ENCODE data around the gene PGAP6.
A peak's percentile ranks its signal among the peaks of the same experiment; 100 is the strongest.
"Not testable (repeated sequence)": the region's sequence is repeated elsewhere in the genome, so short reads cannot be mapped to it uniquely, and the experiment has no call there.

Gene PGAP6

GRCh38 chr16:424033-424622, 42.4 kb upstream of the PGAP6 start:
- DNase-seq (ENCODE audit: low spot score), result peak; percentile 83
- Histone ChIP-seq H3K27me3 (ENCODE audit: insufficient read depth, poor library complexity, severe bottlenecking) (no peaks in the 10 kb centered on the region), H3K9me3 (ENCODE audit: severe bottlenecking) (no peaks in the 10 kb centered on the region), H3K36me3 (ENCODE audit: low read depth) (peaks cover 2% of the 10 kb centered on the region; the same call in 1 of the 2 replicates), H3K4me3 (ENCODE audit: severe bottlenecking) (peak overlapping the region; percentile 77), H3K27ac (ENCODE audit: poor library complexity, severe bottlenecking) (peak overlapping the region; percentile 95), H3K4me1 (ENCODE audit: insufficient read depth, poor library complexity, severe bottlenecking) (peaks cover 13% of the 10 kb centered on the region)
- peak; percentile 81 for ATAC-seq (ENCODE audit: low read depth)
- no peak for TF ChIP-seq CTCF (IDR thresholded peaks at IDR 0.05; ENCODE audit: poor library complexity, severe bottlenecking)

DNA sequence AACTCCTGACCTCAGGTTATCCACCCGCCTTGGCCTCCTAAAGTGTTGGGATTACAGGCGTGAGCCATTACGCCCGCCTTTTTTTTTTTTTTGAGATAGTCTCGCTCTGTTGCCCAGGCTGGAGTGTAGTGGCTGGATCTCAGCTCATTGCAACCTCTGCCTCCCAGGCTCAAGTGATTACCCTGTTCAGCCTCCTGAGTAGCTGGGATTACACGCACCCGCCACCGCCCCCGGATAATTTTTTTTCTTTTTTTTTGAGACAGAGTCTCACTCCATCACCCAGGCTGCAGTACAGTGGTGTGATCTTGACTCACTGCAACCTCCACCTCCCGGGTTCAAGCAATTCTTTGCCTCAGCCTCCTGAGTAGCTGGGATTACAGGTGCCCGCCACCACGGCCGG, 40.4 kb upstream of the PGAP6 start:
- H3K4me3 ChIP-seq (ENCODE audit: severe bottlenecking); ATAC-seq (ENCODE audit: low read depth); DNase-seq (ENCODE audit: low spot score); H3K36me3 ChIP-seq (ENCODE audit: low read depth); H3K9me3 ChIP-seq (ENCODE audit: severe bottlenecking); H3K27me3 ChIP-seq (ENCODE audit: insufficient read depth, poor library complexity, severe bottlenecking): not testable (repeated sequence)
- Histone ChIP-seq H3K27ac (ENCODE audit: poor library complexity, severe bottlenecking) (peak overlapping the region; percentile 95), H3K4me1 (ENCODE audit: insufficient read depth, poor library complexity, severe bottlenecking) (peaks cover 13% of the 10 kb centered on the region)

GRCh38 chr16:415170-415498, 33.4 kb upstream of the PGAP6 start:
- H3K27me3 ChIP-seq (ENCODE audit: insufficient read depth, poor library complexity, severe bottlenecking); H3K36me3 ChIP-seq (ENCODE audit: low read depth); DNase-seq (ENCODE audit: low spot score); H3K4me1 ChIP-seq (ENCODE audit: insufficient read depth, poor library complexity, severe bottlenecking); ATAC-seq (ENCODE audit: low read depth); H3K27ac ChIP-seq (ENCODE audit: poor library complexity, severe bottlenecking); H3K4me3 ChIP-seq (ENCODE audit: severe bottlenecking); H3K9me3 ChIP-seq (ENCODE audit: severe bottlenecking): not testable (repeated sequence)

- Histone ChIP-seq H3K27me3 (ENCODE audit: insufficient read depth, poor library complexity, severe bottlenecking) (no peaks in the 10 kb centered on the region), H3K9me3 (ENCODE audit: severe bottlenecking) (no peaks in the 10 kb centered on the region), H3K4me1 (ENCODE audit: insufficient read depth, poor library complexity, severe bottlenecking) (no peaks in the 10 kb centered on the region), H3K27ac (ENCODE audit: poor library complexity, severe bottlenecking) (no peak overlapping the region), H3K36me3 (ENCODE audit: low read depth) (no peaks in the 10 kb centered on the region; the same call in 1 of the 2 replicates), H3K4me3 (ENCODE audit: severe bottlenecking) (no peak overlapping the region)
- TF ChIP-seq CTCF (IDR thresholded peaks at IDR 0.05; ENCODE audit: poor library complexity, severe bottlenecking), result no peak
- no peak for DNase-seq (ENCODE audit: low spot score)
- ATAC-seq (ENCODE audit: low read depth), result peak; percentile 28; the same call in 1 of the 3 replicates
Observed at GRCh38 chr16:414395-415169, 32.8 kb upstream of the PGAP6 start.

DNA sequence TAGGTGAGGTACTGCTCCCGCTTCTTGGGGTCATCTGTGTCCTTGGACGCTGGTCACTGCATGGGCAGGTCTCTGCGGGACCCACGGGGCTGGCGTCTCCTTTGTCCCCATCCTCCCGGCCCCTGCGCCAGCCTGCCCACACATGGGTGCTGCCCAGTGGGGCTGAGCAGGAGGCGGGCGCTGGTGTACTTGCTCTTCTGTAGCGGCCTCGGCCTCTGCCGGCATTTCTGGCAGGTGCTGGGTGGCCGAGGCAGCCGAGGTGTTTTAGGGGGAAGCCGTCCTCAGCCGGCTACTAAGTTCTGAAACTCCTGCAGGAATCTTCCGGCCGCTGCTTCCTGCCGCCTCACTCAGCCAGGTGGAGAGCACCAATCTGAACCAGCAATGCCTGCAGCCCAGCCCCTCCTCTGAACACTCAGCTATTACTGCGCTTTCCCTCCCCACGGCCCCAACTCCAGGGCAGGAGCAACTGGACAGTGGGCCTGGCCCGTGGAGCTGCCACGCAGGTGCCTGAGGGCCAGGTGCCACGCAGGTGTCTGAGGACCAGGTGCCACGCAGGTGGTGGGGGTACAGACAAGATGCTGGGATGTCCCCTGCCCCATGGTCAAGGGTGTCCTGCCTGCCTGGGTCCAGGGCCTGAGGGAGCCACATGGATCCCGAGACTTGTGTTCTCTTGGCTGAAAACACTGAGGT, 29.9 kb upstream of the PGAP6 start:
- DNase-seq (ENCODE audit: low spot score) (no peak), ATAC-seq (ENCODE audit: low read depth) (no peak)
- H3K27ac ChIP-seq (ENCODE audit: poor library complexity, severe bottlenecking), result no peak overlapping the region
- H3K36me3 ChIP-seq (ENCODE audit: low read depth), result peaks cover 4% of the 10 kb centered on the region; the same call in 1 of the 2 replicates
- H3K4me1 ChIP-seq (ENCODE audit: insufficient read depth, poor library complexity, severe bottlenecking), result no peaks in the 10 kb centered on the region
- no peaks in the 10 kb centered on the region for H3K9me3 ChIP-seq (ENCODE audit: severe bottlenecking)
- TF ChIP-seq CTCF (IDR thresholded peaks at IDR 0.05; ENCODE audit: poor library complexity, severe bottlenecking), result no peak
- no peak overlapping the region for H3K4me3 ChIP-seq (ENCODE audit: severe bottlenecking)
- no peaks in the 10 kb centered on the region for H3K27me3 ChIP-seq (ENCODE audit: insufficient read depth, poor library complexity, severe bottlenecking)

All from RWPE2 (cell line).